HepG2 (cell line): ENCODE measurements around the gene CTSA. TPM values are rescaled to one million over a fixed set of nuclear protein-coding genes. Genes with fewer than 3 reads are reported as not detected.
A peak's percentile ranks its signal among the peaks of the same experiment; 100 is the strongest.

ENCODE experiments used
- BORCS8-MEF2B ChIP-seq: sonication (generic); formaldehyde crosslinking; IDR thresholded peaks from 2 replicates; pipeline ENCODE4 v1.8.0; 2022; ENCODE audit warnings: mild to moderate bottlenecking, missing genetic modification reagents
- DBP ChIP-seq: sonication (generic); formaldehyde crosslinking; IDR thresholded peaks from 2 replicates; pipeline ENCODE4 v1.4.0; 2020; ENCODE audit warnings: missing genetic modification reagents; ENCODE audit errors: not compliant biosample characterization
- FOXP1 ChIP-seq, 2 experiments: fragments of 450-650 bp in 1 of 2; IDR thresholded peaks; 2 replicates each; pipeline ENCODE4 v1.6.1; 2017 to 2018; ENCODE audit warnings: antibody characterized with exemption in 1 of 2
- HOXA3 ChIP-seq: sonication (generic); formaldehyde crosslinking; IDR thresholded peaks from 2 replicates; pipeline ENCODE4 v1.5.0; 2020; ENCODE audit warnings: missing genetic modification reagents
- NFKB2 ChIP-seq: sonication (generic); formaldehyde crosslinking; IDR thresholded peaks from 2 replicates; pipeline ENCODE4 v1.4.0; 2020; ENCODE audit warnings: missing genetic modification reagents, borderline replicate concordance
- RCOR2 ChIP-seq: IDR thresholded peaks from 2 replicates; pipeline ENCODE4 v1.6.1; 2016; ENCODE audit warnings: missing biosample characterization, missing genetic modification reagents
- SCMH1 ChIP-seq: sonication (generic); formaldehyde crosslinking; IDR thresholded peaks from 2 replicates; pipeline ENCODE4 v1.9.0; 2021; ENCODE audit warnings: missing genetic modification reagents, mild to moderate bottlenecking, borderline replicate concordance
- TAF1 ChIP-seq: sonication (generic); formaldehyde crosslinking; IDR thresholded peaks from 2 replicates; pipeline ENCODE4 v1.4.0; 2020; ENCODE audit warnings: missing genetic modification reagents
- TRAFD1 ChIP-seq: sonication (generic); formaldehyde crosslinking; IDR thresholded peaks from 2 replicates; pipeline ENCODE4 v1.5.1; 2020; ENCODE audit warnings: missing genetic modification reagents, mild to moderate bottlenecking, borderline replicate concordance
- ZNF331 ChIP-seq: sonication (generic); formaldehyde crosslinking; IDR thresholded peaks from 2 replicates; pipeline ENCODE4 v1.4.0; 2020; ENCODE audit warnings: missing genetic modification reagents
- ZNF574 ChIP-seq: sonication (generic); formaldehyde crosslinking; IDR thresholded peaks from 2 replicates; pipeline ENCODE4 v1.4.0; 2020; ENCODE audit warnings: missing genetic modification reagents
- ZNF598 ChIP-seq: sonication (generic); formaldehyde crosslinking; IDR thresholded peaks from 2 replicates; pipeline ENCODE4 v1.5.1; 2020; ENCODE audit warnings: mild to moderate bottlenecking, missing genetic modification reagents, borderline replicate concordance
- ZNF629 ChIP-seq: sonication (generic); formaldehyde crosslinking; conservative IDR thresholded peaks from 2 replicates; pipeline ENCODE4 v1.5.0; 2020; ENCODE audit warnings: missing genetic modification reagents
- polyA plus RNA-seq, 8 experiments: library from polyadenylated mRNA; depleted of rRNA in 3 of 8; stranded (reverse) in 7 of 8; unstranded in 1 of 8; fragments of >200 nt; fragmentation: Illumina TruSeq in 4 of 8; extraction: Trizol in 4 of 8; gene quantifications; 2 replicates each; pipeline versions ENCODE4 v1.2.1 to v1.2.3, GENCODE V29; 2011 to 2016; ENCODE audit warnings: low read depth in 4 of 8, missing spikeins in 1 of 8, mixed read lengths in 1 of 8; ENCODE audit not compliant: insufficient read depth in 1 of 8
- total RNA-seq, 5 experiments: library from RNA; depleted of rRNA; stranded (reverse); fragments of >200 nt; fragmentation: Illumina TruSeq; extraction: Trizol; gene quantifications; 2 replicates each; pipeline ENCODE4 v1.2.3, GENCODE V29; 2016; ENCODE audit warnings: low read depth in 1 of 5
- TF ChIP-seq, protein P1 (sequence below): IDR thresholded peaks from 2 replicates; pipeline ENCODE4 v1.6.1; 2016; ENCODE audit warnings: missing compliant biosample characterization, missing genetic modification reagents, borderline replicate concordance
- TF ChIP-seq, protein P2 (sequence below): sonication (generic); formaldehyde crosslinking; IDR thresholded peaks from 2 replicates; pipeline ENCODE4 v1.8.1; 2023; ENCODE audit warnings: mild to moderate bottlenecking, missing genetic modification reagents, borderline replicate concordance
- TF ChIP-seq, protein P3 (sequence below): sonication (generic); formaldehyde crosslinking; IDR thresholded peaks from 2 replicates; pipeline ENCODE4 v1.9.0; 2022; ENCODE audit warnings: missing genetic modification reagents, mild to moderate bottlenecking, borderline replicate concordance

Gene CTSA
- total and polyA plus RNA-seq, 2 of the 13 experiments (the other 11 are each of a cell fraction or from before 2014, with no cell fraction given): 202 to 231 TPM

DNA sequence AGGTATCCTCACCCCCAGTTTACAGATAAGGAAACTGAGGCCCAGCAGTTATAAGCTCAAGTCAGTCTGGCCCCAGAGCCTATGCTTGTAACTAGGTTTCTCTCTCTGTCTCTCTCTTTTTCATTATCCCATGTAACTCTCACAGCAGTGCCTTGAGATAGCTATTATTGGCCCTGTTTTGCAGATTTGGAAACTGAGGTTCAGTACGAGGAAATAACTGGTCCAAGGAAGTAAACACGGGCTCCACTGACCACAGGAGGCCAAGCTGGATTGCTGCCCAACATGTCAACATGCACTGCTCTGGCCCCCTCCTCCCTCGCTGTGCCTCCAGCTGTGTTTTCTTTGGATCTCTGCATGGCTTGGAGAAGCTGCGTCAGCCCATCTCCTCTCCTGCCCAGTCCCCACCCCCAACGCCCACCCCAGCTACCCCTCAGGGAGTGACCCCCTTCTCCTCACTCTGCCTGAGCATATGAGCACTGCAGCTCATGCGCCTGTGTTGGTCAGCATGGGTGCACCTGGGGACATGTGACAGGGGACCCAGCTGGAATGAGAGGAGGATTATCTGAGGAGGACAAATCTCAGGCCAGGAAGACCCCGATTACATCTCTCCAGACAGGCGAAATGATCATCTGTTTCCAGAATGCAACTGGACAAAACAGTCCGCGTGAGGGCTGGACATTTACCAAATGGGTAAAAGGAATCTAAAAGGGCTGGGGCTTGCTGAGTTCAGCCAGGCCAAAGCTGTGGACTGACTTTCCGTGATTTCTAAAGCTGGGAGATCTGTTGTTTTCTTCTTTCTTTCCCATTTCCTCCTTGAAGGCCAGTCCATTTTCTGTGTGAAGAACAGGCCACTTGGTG, 28.6 kb downstream of the CTSA start (continued):
- TF ChIP-seq TRAFD1 (no peak), HOXA3 (peak; percentile 51; the same call in 1 of the 2 replicates), TAF1 (0 out of 2 replicates have a peak, but pooled peaks have one; percentile 1), ZNF331 (CRISPR knock-in tag) (0 out of 2 replicates have a peak, but pooled peaks have one; percentile 18), NFKB2 (CRISPR knock-in tag) (peak; percentile 58; the same call in 1 of the 2 replicates), RCOR2 (CRISPR knock-in tag) (peak; percentile 47; the same call in 1 of the 2 replicates), ZNF574 (CRISPR knock-in tag) (no peak), BORCS8-MEF2B (CRISPR knock-in tag) (no peak), ZNF598 (CRISPR knock-in tag) (no peak), FOXP1 (IDR thresholded peaks at IDR 0.05) (no peak), FOXP1 (CRISPR knock-in tag; IDR thresholded peaks at IDR 0.05) (peak; percentile 65), ZNF629 (CRISPR knock-in tag) (peak; percentile 96), DBP (CRISPR knock-in tag) (no peak), SCMH1 (CRISPR knock-in tag) (no peak)
- TF ChIP-seq, protein P1, sequence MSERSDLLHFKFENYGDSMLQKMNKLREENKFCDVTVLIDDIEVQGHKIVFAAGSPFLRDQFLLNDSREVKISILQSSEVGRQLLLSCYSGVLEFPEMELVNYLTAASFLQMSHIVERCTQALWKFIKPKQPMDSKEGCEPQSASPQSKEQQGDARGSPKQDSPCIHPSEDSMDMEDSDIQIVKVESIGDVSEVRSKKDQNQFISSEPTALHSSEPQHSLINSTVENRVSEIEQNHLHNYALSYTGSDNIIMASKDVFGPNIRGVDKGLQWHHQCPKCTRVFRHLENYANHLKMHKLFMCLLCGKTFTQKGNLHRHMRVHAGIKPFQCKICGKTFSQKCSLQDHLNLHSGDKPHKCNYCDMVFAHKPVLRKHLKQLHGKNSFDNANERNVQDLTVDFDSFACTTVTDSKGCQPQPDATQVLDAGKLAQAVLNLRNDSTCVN: peak; percentile 62; the same call in 1 of the 2 replicates
- TF ChIP-seq, protein P2, sequence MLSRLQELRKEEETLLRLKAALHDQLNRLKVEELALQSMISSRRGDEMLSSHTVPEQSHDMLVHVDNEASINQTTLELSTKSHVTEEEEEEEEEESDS: no peak
- TF ChIP-seq, protein P3, sequence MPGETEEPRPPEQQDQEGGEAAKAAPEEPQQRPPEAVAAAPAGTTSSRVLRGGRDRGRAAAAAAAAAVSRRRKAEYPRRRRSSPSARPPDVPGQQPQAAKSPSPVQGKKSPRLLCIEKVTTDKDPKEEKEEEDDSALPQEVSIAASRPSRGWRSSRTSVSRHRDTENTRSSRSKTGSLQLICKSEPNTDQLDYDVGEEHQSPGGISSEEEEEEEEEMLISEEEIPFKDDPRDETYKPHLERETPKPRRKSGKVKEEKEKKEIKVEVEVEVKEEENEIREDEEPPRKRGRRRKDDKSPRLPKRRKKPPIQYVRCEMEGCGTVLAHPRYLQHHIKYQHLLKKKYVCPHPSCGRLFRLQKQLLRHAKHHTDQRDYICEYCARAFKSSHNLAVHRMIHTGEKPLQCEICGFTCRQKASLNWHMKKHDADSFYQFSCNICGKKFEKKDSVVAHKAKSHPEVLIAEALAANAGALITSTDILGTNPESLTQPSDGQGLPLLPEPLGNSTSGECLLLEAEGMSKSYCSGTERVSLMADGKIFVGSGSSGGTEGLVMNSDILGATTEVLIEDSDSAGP (CRISPR knock-in tag): peak; percentile 33; the same call in 1 of the 2 replicates
